Thoracic aorta (tissue), 2 donors: Measurements from ENCODE around the gene AGR2. TPM values are rescaled to one million over a fixed set of nuclear protein-coding genes. Genes with fewer than 3 reads are reported as not detected.

ENCODE experiments used
- ATAC-seq: fragments of 150-250 bp; one replicate; pipeline ENCODE4 v1.8.0; 2017; ENCODE audit warnings: low read depth; ENCODE audit not compliant: insufficient number of reproducible peaks, low FRiP score
- DNase-seq: peaks from one replicate; pipeline ENCODE4 v3.0.0-alpha.2; 2020; ENCODE audit warnings: low spot score
- H3K27ac ChIP-seq, 2 donors: fragments of 200-600 bp; sonication (generic); 1 replicate in 1 of 2; 2 replicates in 1 of 2; pipeline ENCODE4 v1.5.1; 2016; ENCODE audit warnings: mild to moderate bottlenecking in 2 of 2, moderate library complexity in 2 of 2
- H3K27me3 ChIP-seq: fragments of 200-600 bp; sonication (generic); replicated peaks from 2 replicates; pipeline ENCODE4 v1.6.0; 2016; ENCODE audit warnings: mild to moderate bottlenecking; ENCODE audit not compliant: insufficient read depth
- H3K36me3 ChIP-seq: fragments of 200-600 bp; sonication (generic); one replicate; pipeline ENCODE4 v1.5.1; 2016
- H3K4me1 ChIP-seq, 2 donors: fragments of 200-600 bp; sonication (generic); 1 replicate in 1 of 2; 2 replicates in 1 of 2; pipeline versions ENCODE4 v1.5.1 to v1.6.0; 2016; ENCODE audit warnings: low read depth in 2 of 2, mild to moderate bottlenecking in 1 of 2; ENCODE audit not compliant: control insufficient read depth in 1 of 2
- H3K4me3 ChIP-seq: fragments of 200-600 bp; sonication (generic); 2 replicates; pipeline ENCODE4 v1.5.1; 2016; ENCODE audit warnings: mild to moderate bottlenecking
- H3K9me3 ChIP-seq: fragments of 200-600 bp; sonication (generic); 2 replicates; pipeline ENCODE4 v1.5.1; 2016
- CTCF ChIP-seq: fragments of 200-600 bp; sonication (generic); IDR thresholded peaks from one replicate; pipeline ENCODE4 v1.5.1; 2019; ENCODE audit warnings: antibody characterized with exemption
- total RNA-seq, 2 donors: library from RNA; depleted of rRNA; stranded (reverse); fragments of >200 nt; gene quantifications; one replicate each; pipeline versions ENCODE4 v1.1.0 to v1.2.3, GENCODE V29; 2016

The AGR2 gene
- total RNA-seq, 2 donors from 2014 or later, result 25.2 TPM; not detected in 1

- Histone ChIP-seq H3K36me3 (no peaks in the 10 kb centered on the region), H3K4me1 (no peaks in the 10 kb centered on the region), H3K27ac (no peak overlapping the region), H3K4me3 (no peak overlapping the region), H3K9me3 (no peaks in the 10 kb centered on the region), H3K27me3 (no peaks in the 10 kb centered on the region)
- TF ChIP-seq CTCF, result peak; percentile 34
- DNase-seq (no peak), ATAC-seq (no peak)
These were observed 3.7 kb downstream of the AGR2 start for GRCh38 chr7:16801111-16801542.

- ATAC-seq (no peak), DNase-seq (no peak)
- Histone ChIP-seq H3K36me3 (no peaks in the 10 kb centered on the region), H3K27ac (no peak overlapping the region), H3K4me1 (no peaks in the 10 kb centered on the region), H3K27me3 (no peaks in the 10 kb centered on the region), H3K4me3 (no peak overlapping the region), H3K9me3 (no peaks in the 10 kb centered on the region)
- TF ChIP-seq CTCF, result no peak
These were observed 9.2 kb downstream of the AGR2 start for GRCh38 chr7:16795624-16796023.

GRCh38 chr7:16794986-16795385 lies 9.8 kb downstream of the AGR2 start:
- H3K4me3 ChIP-seq, result no peak overlapping the region
- DNase-seq (no peak), ATAC-seq (no peak)
- H3K27me3 ChIP-seq, result no peaks in the 10 kb centered on the region
- H3K36me3 ChIP-seq, result no peaks in the 10 kb centered on the region
- no peaks in the 10 kb centered on the region for H3K9me3 ChIP-seq
- no peaks in the 10 kb centered on the region for H3K4me1 ChIP-seq
- TF ChIP-seq CTCF, result no peak
- H3K27ac ChIP-seq, result no peak overlapping the region

GRCh38 chr7:16791905-16792698 lies 12.7 kb downstream of the AGR2 start:
- no peak for TF ChIP-seq CTCF
- Histone ChIP-seq H3K36me3 (no peaks in the 10 kb centered on the region), H3K27ac (no peak overlapping the region), H3K4me1 (no peaks in the 10 kb centered on the region), H3K27me3 (no peaks in the 10 kb centered on the region), H3K9me3 (no peaks in the 10 kb centered on the region), H3K4me3 (no peak overlapping the region)
- ATAC-seq (no peak), DNase-seq (no peak)

GRCh38 chr7:16791071-16791470 lies 13.7 kb downstream of the AGR2 start:
- H3K9me3 ChIP-seq, result no peaks in the 10 kb centered on the region
- H3K27me3 ChIP-seq, result no peaks in the 10 kb centered on the region
- DNase-seq (no peak), ATAC-seq (no peak)
- no peaks in the 10 kb centered on the region for H3K36me3 ChIP-seq
- no peaks in the 10 kb centered on the region for H3K4me1 ChIP-seq
- H3K4me3 ChIP-seq, result no peak overlapping the region
- TF ChIP-seq CTCF, result no peak
- no peak overlapping the region for H3K27ac ChIP-seq
